Ishikawa (cell line): ENCODE data around the gene ANKRD13D.

ENCODE experiments used
- CEBPB ChIP-seq: IDR thresholded peaks from 2 replicates; pipeline ENCODE4 v1.6.1; 2012
- CREB1 ChIP-seq: IDR thresholded peaks from 2 replicates; pipeline ENCODE4 v1.6.1; 2012; ENCODE audit warnings: low read depth
- EP300 ChIP-seq: IDR thresholded peaks from 2 replicates; pipeline ENCODE4 v1.6.1; 2012; ENCODE audit warnings: borderline replicate concordance
- FOXM1 ChIP-seq: IDR thresholded peaks from 2 replicates; pipeline ENCODE4 v1.6.1; 2012; ENCODE audit warnings: low read depth, borderline replicate concordance
- NFIC ChIP-seq: IDR thresholded peaks from 2 replicates; pipeline ENCODE4 v1.6.1; 2012
- RAD21 ChIP-seq: IDR thresholded peaks from 2 replicates; pipeline ENCODE4 v1.6.1; 2012; ENCODE audit warnings: low read depth
- TAF1 ChIP-seq: IDR thresholded peaks from 2 replicates; pipeline ENCODE4 v1.6.1; 2012; ENCODE audit warnings: low read depth, mild to moderate bottlenecking
- TCF12 ChIP-seq: IDR thresholded peaks from 2 replicates; pipeline ENCODE4 v1.6.1; 2012; ENCODE audit warnings: low read depth
- TEAD4 ChIP-seq: IDR thresholded peaks from 2 replicates; pipeline ENCODE4 v1.6.1; 2012
- YY1 ChIP-seq: IDR thresholded peaks from 2 replicates; pipeline ENCODE4 v1.6.1; 2012; ENCODE audit warnings: low read depth
- ZBTB7A ChIP-seq: IDR thresholded peaks from 2 replicates; pipeline ENCODE4 v1.6.1; 2012; ENCODE audit warnings: low read depth
- TF ChIP-seq, protein P1 (sequence below): IDR thresholded peaks from 2 replicates; pipeline ENCODE4 v1.6.1; 2012; ENCODE audit warnings: low read depth, mild to moderate bottlenecking
- TF ChIP-seq, protein P2 (sequence below): IDR thresholded peaks from 2 replicates; pipeline ENCODE4 v1.6.1; 2012
- TF ChIP-seq, protein P3 (sequence below): IDR thresholded peaks from 2 replicates; pipeline ENCODE4 v1.6.1; 2012

DNA sequence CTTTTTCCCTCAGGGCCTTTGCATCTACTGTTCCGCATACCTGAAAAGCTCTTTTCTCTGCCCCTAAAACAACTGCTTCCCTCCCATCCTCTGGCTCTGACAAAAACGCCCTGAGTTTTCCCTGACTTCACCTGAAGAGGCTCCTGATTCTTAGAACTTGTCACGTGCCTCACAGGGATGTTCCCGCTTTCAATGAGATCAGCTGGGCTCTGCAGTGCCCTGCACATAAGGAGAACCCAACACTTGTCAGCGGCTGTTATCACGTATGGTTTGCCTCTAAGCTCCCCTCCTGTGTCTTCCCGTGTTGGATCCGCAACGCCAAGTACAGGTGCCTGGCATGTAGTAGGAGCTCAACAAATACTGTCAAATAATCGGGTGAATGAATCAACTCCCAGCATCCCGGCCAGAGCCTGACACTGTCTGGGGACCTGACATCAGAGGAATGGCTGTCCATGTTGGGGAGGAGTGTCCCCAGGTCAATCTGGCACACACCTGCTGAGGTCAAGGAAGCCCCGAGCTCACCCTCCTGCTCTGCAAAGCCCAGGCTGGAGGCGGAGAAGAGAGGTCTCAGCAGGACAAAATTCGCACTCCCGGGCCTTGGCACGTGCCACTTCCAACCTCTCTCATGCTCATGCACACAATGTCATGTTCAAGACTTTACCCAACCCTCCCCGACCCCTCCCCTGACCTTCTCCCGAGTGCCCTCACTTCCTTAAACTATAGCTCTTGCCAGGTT lies 27.0 kb upstream of the ANKRD13D start:
- TF ChIP-seq EP300 = no peak
- TF ChIP-seq, protein P1, sequence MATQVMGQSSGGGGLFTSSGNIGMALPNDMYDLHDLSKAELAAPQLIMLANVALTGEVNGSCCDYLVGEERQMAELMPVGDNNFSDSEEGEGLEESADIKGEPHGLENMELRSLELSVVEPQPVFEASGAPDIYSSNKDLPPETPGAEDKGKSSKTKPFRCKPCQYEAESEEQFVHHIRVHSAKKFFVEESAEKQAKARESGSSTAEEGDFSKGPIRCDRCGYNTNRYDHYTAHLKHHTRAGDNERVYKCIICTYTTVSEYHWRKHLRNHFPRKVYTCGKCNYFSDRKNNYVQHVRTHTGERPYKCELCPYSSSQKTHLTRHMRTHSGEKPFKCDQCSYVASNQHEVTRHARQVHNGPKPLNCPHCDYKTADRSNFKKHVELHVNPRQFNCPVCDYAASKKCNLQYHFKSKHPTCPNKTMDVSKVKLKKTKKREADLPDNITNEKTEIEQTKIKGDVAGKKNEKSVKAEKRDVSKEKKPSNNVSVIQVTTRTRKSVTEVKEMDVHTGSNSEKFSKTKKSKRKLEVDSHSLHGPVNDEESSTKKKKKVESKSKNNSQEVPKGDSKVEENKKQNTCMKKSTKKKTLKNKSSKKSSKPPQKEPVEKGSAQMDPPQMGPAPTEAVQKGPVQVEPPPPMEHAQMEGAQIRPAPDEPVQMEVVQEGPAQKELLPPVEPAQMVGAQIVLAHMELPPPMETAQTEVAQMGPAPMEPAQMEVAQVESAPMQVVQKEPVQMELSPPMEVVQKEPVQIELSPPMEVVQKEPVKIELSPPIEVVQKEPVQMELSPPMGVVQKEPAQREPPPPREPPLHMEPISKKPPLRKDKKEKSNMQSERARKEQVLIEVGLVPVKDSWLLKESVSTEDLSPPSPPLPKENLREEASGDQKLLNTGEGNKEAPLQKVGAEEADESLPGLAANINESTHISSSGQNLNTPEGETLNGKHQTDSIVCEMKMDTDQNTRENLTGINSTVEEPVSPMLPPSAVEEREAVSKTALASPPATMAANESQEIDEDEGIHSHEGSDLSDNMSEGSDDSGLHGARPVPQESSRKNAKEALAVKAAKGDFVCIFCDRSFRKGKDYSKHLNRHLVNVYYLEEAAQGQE = no peak
- TF ChIP-seq, protein P2, sequence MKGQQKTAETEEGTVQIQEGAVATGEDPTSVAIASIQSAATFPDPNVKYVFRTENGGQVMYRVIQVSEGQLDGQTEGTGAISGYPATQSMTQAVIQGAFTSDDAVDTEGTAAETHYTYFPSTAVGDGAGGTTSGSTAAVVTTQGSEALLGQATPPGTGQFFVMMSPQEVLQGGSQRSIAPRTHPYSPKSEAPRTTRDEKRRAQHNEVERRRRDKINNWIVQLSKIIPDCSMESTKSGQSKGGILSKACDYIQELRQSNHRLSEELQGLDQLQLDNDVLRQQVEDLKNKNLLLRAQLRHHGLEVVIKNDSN = no peak
- no peak for TF ChIP-seq RAD21
- no peak for TF ChIP-seq CEBPB
- TF ChIP-seq ZBTB7A = no peak
- TF ChIP-seq, protein P3, sequence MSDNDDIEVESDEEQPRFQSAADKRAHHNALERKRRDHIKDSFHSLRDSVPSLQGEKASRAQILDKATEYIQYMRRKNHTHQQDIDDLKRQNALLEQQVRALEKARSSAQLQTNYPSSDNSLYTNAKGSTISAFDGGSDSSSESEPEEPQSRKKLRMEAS = no peak
- no peak for TF ChIP-seq TEAD4
- no peak for TF ChIP-seq YY1
- no peak for TF ChIP-seq FOXM1
- no peak for TF ChIP-seq TAF1
- TF ChIP-seq CREB1 = no peak
- no peak for TF ChIP-seq NFIC
- TF ChIP-seq TCF12 = no peak
